Neural progenitor cell (in vitro differentiated cells): ENCODE results near the gene MEPCE. TPM values are rescaled to one million over a fixed set of nuclear protein-coding genes. Genes with fewer than 3 reads are reported as not detected.

Experiments used
- DNase-seq: peaks from one replicate; pipeline ENCODE4 v3.0.0-alpha.2; 2016; ENCODE audit warnings: low spot score
- H2AFZ ChIP-seq: fragments of 200-600 bp; sonication (generic); replicated peaks from 2 replicates; pipeline ENCODE4 v1.6.1; 2016; ENCODE audit warnings: antibody characterized with exemption
- H3F3A ChIP-seq: fragments of 200-600 bp; sonication (generic); 2 replicates; pipeline ENCODE4 v1.6.1; 2016; ENCODE audit warnings: antibody characterized with exemption, low read depth
- H3K27ac ChIP-seq: fragments of 200-600 bp; sonication (generic); 2 replicates; pipeline ENCODE4 v1.5.1; 2016; ENCODE audit warnings: mild to moderate bottlenecking
- H3K27me3 ChIP-seq: fragments of 200-600 bp; sonication (generic); 2 replicates; pipeline ENCODE4 v1.6.1; 2016; ENCODE audit warnings: mild to moderate bottlenecking, moderate library complexity
- H3K36me3 ChIP-seq: fragments of 200-600 bp; sonication (generic); 2 replicates; pipeline ENCODE4 v1.5.1; 2016
- H3K4me1 ChIP-seq: fragments of 200-600 bp; sonication (generic); 2 replicates; pipeline ENCODE4 v1.6.1; 2016; ENCODE audit warnings: mixed run types
- H3K4me2 ChIP-seq: fragments of 200-600 bp; sonication (generic); 2 replicates; pipeline ENCODE4 v1.6.1; 2016
- H3K4me3 ChIP-seq: fragments of 200-600 bp; sonication (generic); 2 replicates; pipeline ENCODE4 v1.5.1; 2016
- H3K79me2 ChIP-seq: fragments of 200-600 bp; sonication (generic); 2 replicates; pipeline ENCODE4 v1.6.1; 2016; ENCODE audit warnings: low read depth
- H3K9ac ChIP-seq: fragments of 200-600 bp; sonication (generic); 2 replicates; pipeline ENCODE4 v1.6.1; 2016
- H3K9me3 ChIP-seq: fragments of 200-600 bp; sonication (generic); 2 replicates; pipeline ENCODE4 v1.5.1; 2016; ENCODE audit warnings: low read depth
- H4K20me1 ChIP-seq: fragments of 200-600 bp; sonication (generic); 2 replicates; pipeline ENCODE4 v1.6.1; 2016; ENCODE audit warnings: low read depth
- H3K27ac Mint-ChIP-seq: 3 replicates; pipeline ENCODE4 v1.8.0; 2021; ENCODE audit warnings: mixed read lengths
- H3K27me3 Mint-ChIP-seq: 2 replicates; pipeline ENCODE4 v1.8.0; 2022; ENCODE audit warnings: low read depth, mild to moderate bottlenecking, inconsistent platforms, moderate library complexity, mixed read lengths; ENCODE audit not compliant: insufficient read depth
- H3K36me3 Mint-ChIP-seq: 3 replicates; pipeline ENCODE4 v1.8.0; 2021; ENCODE audit warnings: mixed read lengths
- H3K4me1 Mint-ChIP-seq: 3 replicates; pipeline ENCODE4 v1.8.0; 2021; ENCODE audit warnings: mixed read lengths
- H3K4me3 Mint-ChIP-seq: 3 replicates; pipeline ENCODE4 v1.8.0; 2021; ENCODE audit warnings: mild to moderate bottlenecking, moderate library complexity, mixed read lengths
- H3K9me3 Mint-ChIP-seq: 3 replicates; pipeline ENCODE4 v1.8.0; 2020; ENCODE audit warnings: mixed read lengths
- EZH2 ChIP-seq: fragments of 200-600 bp; sonication (generic); IDR thresholded peaks from 2 replicates; pipeline ENCODE4 v1.6.1; 2017; ENCODE audit warnings: antibody characterized with exemption, mild to moderate bottlenecking, moderate library complexity
- EZH2phosphoT487 ChIP-seq: fragments of 200-600 bp; sonication (generic); IDR thresholded peaks from 2 replicates; pipeline ENCODE4 v1.6.1; 2017; ENCODE audit warnings: antibody characterized with exemption
- total RNA-seq: library from RNA; depleted of rRNA; stranded (reverse); fragments of >200 nt; gene quantifications from 2 replicates; pipeline ENCODE4 v1.2.3, GENCODE V29; 2015; ENCODE audit warnings: low replicate concordance
- TF ChIP-seq, protein P1 (sequence below): fragments of 200-600 bp; sonication (generic); IDR thresholded peaks from 2 replicates; pipeline ENCODE4 v1.5.1; 2017; ENCODE audit warnings: antibody characterized with exemption, mild to moderate bottlenecking

MEPCE gene
- total RNA-seq, 1 donor from 2014 or later: 16.4 TPM

DNA sequence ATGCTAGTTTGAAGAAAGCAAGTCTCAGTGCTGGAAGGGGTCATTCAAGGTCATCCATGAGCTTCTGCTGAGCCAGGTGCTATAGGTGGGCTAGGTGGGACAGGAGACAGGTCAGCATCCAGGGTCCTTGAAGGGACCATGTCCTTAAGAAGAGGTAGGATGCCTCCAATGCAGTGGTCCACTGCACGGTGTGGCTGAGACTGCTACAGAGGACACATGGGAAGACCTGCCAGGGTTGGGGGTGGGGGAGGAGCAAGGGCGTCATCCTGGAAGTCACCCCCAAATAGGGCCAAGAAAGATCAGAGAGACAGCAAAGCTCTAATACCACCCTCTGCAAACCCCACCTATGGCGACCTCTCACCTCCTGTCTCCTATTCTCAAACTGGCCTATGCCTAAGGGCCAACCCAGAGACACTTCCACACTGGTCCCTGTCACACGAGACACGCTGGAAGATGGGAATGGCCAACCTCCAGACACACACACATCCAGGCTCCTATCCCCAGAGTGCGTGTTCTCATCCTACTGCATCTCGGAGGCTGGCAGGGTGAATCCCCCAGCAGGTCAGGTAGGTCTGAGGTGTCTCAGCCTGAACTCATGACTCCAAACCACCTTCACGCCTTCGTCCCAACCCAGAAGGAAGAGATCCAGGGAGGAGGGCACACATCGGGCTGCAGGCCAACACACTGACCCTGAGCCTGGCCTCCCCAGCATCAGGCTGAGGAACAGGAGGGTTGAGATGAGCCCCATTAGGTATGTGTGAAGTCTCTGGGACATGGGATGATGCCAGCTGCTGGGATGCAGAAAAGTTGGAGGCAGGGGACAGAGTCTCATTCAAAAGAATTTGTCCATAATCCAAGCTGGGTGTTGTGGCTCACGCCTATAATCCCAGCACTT is 12.3 kb downstream of the MEPCE start:
- H3K9me3 ChIP-seq: no peaks in the 10 kb centered on the region
- DNase-seq: no peak
- H3K4me1 ChIP-seq: no peaks in the 10 kb centered on the region
- H3K4me1 Mint-ChIP-seq: peaks cover 26% of the 10 kb centered on the region
- H3F3A ChIP-seq: peaks cover 14% of the 10 kb centered on the region
- peaks cover 2% of the 10 kb centered on the region for H3K27me3 Mint-ChIP-seq
- H3K27me3 ChIP-seq: no peaks in the 10 kb centered on the region
- H3K4me2 ChIP-seq: no peak overlapping the region
- no peak overlapping the region for H3K27ac ChIP-seq
- no peak overlapping the region for H2AFZ ChIP-seq
- H3K9me3 Mint-ChIP-seq: no peaks in the 10 kb centered on the region
- TF ChIP-seq EZH2phosphoT487: no peak
- no peak for TF ChIP-seq EZH2
- TF ChIP-seq, protein P1, sequence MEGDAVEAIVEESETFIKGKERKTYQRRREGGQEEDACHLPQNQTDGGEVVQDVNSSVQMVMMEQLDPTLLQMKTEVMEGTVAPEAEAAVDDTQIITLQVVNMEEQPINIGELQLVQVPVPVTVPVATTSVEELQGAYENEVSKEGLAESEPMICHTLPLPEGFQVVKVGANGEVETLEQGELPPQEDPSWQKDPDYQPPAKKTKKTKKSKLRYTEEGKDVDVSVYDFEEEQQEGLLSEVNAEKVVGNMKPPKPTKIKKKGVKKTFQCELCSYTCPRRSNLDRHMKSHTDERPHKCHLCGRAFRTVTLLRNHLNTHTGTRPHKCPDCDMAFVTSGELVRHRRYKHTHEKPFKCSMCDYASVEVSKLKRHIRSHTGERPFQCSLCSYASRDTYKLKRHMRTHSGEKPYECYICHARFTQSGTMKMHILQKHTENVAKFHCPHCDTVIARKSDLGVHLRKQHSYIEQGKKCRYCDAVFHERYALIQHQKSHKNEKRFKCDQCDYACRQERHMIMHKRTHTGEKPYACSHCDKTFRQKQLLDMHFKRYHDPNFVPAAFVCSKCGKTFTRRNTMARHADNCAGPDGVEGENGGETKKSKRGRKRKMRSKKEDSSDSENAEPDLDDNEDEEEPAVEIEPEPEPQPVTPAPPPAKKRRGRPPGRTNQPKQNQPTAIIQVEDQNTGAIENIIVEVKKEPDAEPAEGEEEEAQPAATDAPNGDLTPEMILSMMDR: no peak
- H3K36me3 Mint-ChIP-seq: peaks cover 2% of the 10 kb centered on the region
- H3K4me3 ChIP-seq: no peak overlapping the region
- no peaks in the 10 kb centered on the region for H3K36me3 ChIP-seq
- H3K79me2 ChIP-seq: no peaks in the 10 kb centered on the region
- H4K20me1 ChIP-seq: no peaks in the 10 kb centered on the region
- H3K27ac Mint-ChIP-seq: peak overlapping the region; percentile 91
- H3K9ac ChIP-seq: no peak overlapping the region
- H3K4me3 Mint-ChIP-seq: no peak overlapping the region

DNA sequence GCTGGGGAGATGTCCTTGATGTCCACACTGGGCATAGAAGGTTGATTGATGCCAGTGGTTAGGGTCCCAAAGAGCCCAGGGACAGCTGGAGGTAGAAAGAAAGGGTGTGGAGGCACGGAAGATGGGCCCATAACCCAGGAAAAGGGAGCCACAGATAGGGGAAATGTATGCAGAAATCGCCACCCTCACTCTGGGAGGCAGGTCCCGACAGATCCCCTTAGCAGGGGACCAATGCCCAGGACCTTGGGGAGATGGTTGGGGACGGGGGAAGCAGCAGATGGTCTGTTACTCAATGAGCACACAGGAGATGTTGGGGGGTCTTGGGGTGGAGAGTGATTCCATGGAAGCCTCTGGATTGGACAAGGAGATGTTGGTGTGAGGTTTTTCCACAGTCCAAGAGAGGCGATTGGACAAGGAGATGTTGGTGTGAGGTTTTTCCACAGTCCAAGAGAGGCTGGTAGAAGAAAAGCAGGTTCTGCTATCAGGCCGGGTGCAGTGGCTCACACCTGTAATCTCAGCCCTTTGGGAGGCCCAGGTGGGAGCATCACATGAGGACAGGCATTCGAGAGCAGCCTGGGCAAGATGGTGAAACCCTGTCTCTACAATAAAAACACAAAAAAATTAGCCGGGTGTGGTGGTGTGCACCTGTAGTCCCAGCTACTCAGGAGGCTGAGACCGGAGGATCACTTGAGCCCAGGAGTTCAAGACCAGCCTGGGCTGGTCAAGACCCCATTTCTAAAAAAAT is 13.6 kb downstream of the MEPCE start:
- H3K4me1 Mint-ChIP-seq: peaks cover 26% of the 10 kb centered on the region
- H3K27me3 Mint-ChIP-seq: peaks cover 2% of the 10 kb centered on the region
- Histone ChIP-seq H4K20me1 (no peaks in the 10 kb centered on the region), H3K9me3 (no peaks in the 10 kb centered on the region), H3K27ac (no peak overlapping the region), H3K4me1 (no peaks in the 10 kb centered on the region), H3F3A (peaks cover under 1% of the 10 kb centered on the region), H3K36me3 (no peaks in the 10 kb centered on the region), H3K4me3 (no peak overlapping the region), H3K4me2 (no peak overlapping the region), H3K27me3 (no peaks in the 10 kb centered on the region), H3K9ac (no peak overlapping the region), H2AFZ (no peak overlapping the region), H3K79me2 (no peaks in the 10 kb centered on the region)
- H3K9me3 Mint-ChIP-seq: no peaks in the 10 kb centered on the region
- peak overlapping the region; percentile 13 for H3K4me3 Mint-ChIP-seq
- no peak for DNase-seq
- peak overlapping the region; percentile 90 for H3K27ac Mint-ChIP-seq
- peaks cover 2% of the 10 kb centered on the region for H3K36me3 Mint-ChIP-seq
- no peak for TF ChIP-seq EZH2
- TF ChIP-seq, protein P1: no peak
- TF ChIP-seq EZH2phosphoT487: no peak

DNA sequence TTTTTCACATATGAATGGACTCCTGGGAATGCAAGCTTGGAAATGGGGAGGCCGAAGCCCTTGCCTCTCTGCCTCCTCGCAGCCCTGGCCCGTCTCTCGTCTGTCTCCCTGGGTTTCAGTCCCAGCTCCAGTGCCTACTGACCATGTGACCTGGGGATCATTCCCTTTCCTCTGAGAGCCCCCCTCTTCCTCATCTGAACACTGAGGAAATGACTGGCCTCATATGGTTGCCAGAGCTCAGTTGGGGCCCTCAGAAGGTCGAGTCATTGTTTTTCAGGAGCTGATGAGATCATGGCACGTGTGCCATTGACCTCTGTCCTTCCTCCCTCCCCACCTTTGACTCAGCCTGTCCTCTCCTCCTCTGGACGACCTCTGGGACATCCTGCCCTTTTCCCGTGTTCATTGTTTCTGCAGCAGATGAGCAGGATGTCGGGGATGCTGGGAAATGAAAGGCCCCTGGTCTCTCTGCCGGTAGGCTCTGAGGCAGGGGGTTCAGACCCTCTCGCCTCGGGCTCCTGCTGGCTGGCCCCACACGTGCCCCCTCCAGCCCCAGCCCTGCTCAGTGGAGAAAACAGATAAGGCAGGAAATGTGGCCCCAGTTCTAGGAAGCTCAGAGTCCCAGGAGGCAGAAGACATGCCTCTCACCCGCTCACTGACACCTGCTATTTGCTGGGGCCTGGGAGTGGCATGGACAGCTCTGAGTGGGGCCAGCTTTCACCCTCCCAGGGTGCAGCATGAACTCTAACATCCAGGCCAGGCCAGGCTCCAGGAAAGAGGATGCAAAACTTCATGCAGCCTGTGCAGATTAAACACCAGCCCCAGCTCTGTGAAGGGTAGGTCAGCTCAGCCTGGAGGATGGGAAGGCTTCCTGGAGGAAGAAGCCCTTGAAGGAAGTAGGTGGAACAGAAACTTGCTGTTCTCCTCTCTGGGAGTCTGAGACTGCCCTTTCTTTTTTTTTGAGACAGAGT is 15.0 kb downstream of the MEPCE start:
- peaks cover 2% of the 10 kb centered on the region for H3K27me3 Mint-ChIP-seq
- no peaks in the 10 kb centered on the region for H3K79me2 ChIP-seq
- no peak overlapping the region for H3K4me2 ChIP-seq
- no peak overlapping the region for H3K4me3 ChIP-seq
- no peak overlapping the region for H3K4me3 Mint-ChIP-seq
- H3K4me1 Mint-ChIP-seq: peaks cover 28% of the 10 kb centered on the region
- H3K36me3 Mint-ChIP-seq: peaks cover 2% of the 10 kb centered on the region
- no peaks in the 10 kb centered on the region for H3K4me1 ChIP-seq
- no peaks in the 10 kb centered on the region for H3K9me3 ChIP-seq
- no peak for DNase-seq
- H4K20me1 ChIP-seq: no peaks in the 10 kb centered on the region
- no peaks in the 10 kb centered on the region for H3K27me3 ChIP-seq
- H3F3A ChIP-seq: no peaks in the 10 kb centered on the region
- no peak overlapping the region for H3K27ac ChIP-seq
- no peak overlapping the region for H2AFZ ChIP-seq
- TF ChIP-seq EZH2phosphoT487 (no peak), EZH2 (no peak)
- TF ChIP-seq, protein P1: no peak
- no peaks in the 10 kb centered on the region for H3K36me3 ChIP-seq
- H3K9ac ChIP-seq: no peak overlapping the region
- no peaks in the 10 kb centered on the region for H3K9me3 Mint-ChIP-seq
- peak overlapping the region; percentile 85 for H3K27ac Mint-ChIP-seq
